Superior temporal gyrus (tissue), 1 donor: ENCODE measurements around the gene KNDC1.

ENCODE experiments used
- DNase-seq: peaks from one replicate; pipeline ENCODE4 v3.0.0-alpha.2; 2016; ENCODE audit errors: extremely low spot score

KNDC1 gene

DNA sequence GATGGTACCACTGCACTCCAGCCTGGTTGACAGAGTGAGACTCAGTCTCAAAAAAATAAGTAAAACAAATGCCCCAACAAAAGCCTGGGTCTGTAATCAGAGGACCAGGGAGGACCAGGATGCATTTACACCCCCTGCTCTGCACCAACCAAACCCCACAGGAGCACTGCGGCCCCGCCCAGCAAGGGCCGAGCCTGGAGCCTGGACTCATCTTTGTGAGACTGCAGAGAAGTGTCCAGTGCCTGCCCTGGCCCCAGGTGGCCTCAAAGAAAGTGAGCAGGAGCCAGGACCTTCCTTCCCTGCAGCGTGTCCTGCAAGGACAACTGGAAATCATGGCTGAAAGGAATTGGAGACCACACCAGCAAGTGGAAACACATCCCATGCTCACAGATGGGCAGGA lies 31.6 kb downstream of the KNDC1 start:
- DNase-seq, result no peak

DNA sequence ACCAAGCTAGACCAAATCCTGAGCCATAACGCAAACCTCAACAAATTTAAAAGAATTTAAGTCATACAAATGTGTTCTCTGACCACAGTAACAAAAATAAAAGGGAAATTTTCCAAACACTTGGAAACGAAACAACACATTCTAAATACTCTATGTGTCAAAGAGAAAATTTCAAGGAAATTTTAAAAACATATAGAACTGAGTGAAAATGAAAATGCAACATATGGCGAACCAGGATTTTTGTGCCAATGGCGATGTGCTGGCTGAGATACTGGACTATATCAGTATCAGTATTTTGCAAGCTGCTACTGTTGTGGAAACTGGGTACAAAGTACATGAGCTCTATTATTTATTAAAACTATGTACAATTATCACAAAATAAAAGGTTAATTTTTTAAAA lies 34.1 kb downstream of the KNDC1 start:
- DNase-seq, result peak; percentile 36

DNA sequence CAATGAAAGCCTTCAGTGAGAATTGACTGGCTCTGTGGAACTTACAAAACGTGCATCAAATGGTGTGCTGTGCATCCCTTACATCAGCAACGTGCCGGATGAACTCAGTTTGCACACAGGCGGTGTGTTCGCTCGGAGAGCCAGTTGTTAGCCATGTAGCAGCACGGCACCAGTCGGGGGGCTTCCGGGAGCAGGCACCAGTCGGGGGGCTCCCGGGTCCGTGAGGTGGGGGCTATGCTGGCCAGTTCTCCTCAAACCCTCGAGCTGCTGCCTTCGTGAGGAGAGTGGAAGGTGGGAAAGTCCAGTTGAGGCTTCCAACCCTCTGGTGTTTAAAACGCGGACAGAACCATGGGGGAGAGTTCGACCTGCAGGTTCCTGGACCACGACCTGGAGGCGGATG lies 35.1 kb downstream of the KNDC1 start:
- no peak for DNase-seq

DNA sequence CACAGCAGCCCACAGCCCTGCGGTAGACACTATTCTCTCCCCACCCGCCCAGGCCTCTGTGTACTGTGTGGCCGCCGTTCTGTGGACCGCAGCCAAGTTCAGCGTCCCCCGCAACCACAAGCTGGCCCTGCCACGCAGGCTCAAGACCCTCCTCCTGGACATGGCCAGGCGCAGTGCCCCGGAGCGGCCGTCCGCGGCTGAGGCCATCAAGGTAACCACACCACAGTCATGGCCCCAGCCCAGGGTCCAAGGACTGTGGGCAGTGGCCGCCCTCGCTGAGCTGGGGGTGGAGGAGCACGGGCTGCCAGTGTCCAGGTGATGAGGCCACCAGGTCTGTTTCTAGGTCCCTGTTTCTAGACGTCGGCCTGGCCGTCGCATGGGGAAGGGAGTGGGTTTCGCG lies 35.6 kb downstream of the KNDC1 start:
- DNase-seq, result no peak

DNA sequence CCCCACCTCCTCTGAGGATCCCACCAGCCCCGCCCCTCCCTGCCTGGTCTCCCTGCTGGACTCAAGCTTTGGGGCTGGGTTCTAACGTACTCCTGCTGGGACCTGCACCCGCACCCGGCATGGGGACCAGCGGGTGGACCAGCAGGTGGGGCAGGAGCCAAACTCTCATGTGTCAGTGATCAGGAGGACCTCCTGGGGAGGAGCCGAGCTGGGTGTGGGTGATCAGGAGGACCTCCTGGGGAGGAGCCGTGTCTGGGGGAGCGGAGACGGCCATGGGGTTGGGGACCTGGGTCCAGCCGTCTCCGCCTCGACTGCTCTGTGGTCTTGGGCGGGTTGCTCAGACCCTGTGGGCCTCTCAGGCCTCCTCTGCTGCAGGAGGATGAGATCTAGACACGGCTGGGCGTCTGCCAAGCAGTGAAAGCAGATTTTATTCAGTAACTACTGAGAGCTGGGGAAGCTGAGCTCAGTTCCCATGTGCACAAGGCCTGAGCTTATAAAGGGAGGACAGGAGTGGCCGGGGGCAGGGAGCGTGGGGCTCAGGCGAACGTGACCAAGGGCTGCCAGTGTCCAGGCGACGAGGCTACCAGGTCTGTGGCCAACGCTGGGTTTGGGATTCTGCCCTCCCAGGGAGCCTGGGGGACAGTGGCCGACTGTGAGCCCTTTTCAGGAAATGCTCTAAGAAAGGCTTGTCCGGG lies 36.3 kb downstream of the KNDC1 start:
- no peak for DNase-seq

DNA sequence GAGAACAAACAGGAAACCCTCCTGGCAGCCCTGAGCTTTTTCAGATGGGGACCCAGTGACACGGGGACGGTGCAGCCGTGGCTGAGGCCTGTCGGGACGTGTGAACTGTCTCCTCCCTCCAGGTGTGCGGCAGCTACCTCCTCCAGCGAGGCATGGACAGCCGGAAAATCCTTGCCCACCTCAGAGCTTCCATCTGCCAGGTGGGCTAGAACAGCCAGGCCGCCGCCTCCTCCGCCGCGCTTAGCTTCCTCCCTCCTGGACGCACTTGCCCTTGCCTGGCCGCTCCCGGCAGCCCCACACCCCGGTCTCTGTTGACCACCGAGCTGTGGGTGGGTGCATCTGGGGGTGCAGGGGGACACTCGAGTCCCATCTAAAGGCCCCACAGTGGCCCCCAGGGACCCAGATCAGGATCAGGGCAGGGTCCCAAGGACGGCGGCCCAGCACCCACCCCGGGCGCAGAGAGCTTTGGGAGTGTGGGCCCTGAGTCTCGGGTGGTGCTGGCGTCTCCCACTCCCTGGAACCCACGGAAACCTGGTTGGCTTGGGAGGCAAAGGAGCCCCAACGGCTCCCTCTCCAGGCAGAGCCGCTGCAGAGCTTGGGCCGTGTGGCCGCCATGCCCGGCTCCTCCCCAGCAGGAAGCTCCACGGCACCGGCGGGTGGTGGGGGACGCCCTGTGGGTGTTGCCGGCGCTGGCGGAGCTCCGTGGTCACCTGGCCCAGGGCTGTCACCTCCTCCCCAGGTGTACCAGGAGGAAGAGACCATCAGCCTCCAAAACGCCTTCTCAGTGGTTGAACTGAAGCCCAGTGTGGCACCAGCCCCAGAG lies 37.1 kb downstream of the KNDC1 start:
- DNase-seq, result no peak

DNA sequence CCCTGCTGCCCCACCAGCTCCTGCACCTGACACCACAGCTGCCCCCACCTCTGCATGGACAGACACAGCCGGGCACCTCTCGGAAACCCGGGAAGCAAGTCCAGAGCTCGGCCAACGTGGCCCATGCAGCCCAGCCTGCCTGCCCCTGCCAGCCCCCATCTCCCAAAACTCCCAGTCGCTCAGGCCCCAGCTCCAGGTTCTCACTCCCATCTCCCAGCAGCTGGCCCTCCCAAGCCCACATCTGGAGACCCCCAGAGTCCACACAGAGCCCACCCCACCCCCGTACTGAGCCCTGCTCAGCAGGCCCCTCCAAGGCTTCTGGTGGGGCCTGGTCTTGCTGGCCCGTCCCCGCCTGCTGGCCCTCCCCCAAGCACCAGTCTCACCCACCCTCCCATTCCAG lies 37.8 kb downstream of the KNDC1 start:
- no peak for DNase-seq

DNA sequence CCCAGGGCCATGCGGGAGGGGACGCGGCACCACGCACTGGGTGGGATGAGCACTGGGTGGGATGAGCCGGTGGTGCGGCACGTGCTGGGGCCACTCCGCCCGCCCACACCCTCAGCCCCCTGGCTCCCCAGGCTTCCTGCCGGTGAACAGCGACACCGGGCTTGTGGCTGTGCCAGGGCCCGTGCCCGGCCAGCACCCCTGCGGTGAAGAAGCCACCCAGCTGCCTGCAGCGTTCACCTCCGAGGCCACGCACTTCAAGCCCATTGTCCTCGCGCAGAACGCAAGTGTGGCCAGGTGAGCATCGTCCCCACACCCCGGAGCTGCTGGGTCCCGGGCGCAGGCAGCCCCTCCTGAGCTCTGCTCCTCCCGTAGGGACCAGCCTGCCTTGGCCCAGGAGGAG lies 38.2 kb downstream of the KNDC1 start:
- no peak for DNase-seq

DNA sequence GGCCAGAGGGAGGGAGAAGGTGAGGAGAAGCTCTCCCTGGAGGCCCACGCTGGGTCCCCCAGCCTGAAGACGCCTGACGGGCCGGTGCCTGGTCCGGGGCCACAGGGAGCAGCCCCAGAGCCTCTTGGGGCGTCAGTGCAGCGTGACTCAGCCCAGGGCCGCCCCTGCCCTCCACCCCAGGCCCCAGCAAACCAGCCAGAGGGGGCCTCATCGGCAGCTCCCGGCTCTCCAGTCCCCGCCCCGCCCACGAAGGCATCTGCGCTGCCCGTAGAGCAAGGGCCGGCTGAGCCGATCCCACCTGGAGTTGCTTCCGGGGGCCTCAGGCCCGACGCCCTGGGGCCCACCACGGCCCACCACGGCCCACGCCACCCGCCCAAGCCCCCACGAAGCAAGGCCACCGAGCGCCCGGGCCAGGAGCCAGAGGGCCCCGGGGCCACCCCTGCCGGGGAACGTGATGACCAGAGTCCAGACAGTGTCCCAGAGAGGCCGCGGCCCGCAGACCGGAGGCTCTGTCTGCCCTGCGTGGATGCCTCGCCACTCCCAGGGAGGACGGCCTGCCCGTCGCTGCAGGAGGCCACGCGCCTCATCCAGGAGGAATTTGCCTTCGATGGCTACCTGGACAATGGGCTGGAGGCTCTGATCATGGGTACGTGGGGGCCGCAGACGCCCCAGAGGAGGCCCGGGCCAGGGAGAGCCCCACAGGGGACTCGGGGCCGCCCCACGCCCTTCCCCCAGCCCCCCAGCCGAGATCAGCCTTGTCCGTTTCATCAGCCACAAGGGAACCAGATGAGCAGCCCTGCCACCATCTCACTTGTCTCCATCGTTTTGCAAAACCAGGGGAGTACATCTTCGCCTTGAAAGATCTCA lies 38.8 kb downstream of the KNDC1 start:
- no peak for DNase-seq

DNA sequence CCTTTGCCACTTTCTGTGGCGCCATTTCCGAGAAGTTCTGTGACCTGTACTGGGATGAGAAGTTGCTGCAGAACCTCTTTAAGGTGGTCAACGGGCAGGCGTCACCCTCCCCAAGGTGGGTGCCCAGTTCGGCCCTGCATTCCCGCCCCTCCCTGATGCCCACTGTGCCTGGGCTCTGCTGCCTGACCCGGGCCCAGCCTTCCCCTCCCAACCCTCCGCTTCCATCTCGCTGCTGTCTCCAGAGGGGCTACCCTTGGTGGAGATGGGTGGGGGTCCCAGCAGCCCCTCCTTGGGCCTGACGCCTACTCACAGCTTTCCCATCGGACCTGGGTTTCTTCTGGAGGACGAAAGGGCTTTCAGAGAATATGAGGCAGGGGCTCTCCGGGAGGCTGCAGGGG lies 39.5 kb downstream of the KNDC1 start:
- no peak for DNase-seq

DNA sequence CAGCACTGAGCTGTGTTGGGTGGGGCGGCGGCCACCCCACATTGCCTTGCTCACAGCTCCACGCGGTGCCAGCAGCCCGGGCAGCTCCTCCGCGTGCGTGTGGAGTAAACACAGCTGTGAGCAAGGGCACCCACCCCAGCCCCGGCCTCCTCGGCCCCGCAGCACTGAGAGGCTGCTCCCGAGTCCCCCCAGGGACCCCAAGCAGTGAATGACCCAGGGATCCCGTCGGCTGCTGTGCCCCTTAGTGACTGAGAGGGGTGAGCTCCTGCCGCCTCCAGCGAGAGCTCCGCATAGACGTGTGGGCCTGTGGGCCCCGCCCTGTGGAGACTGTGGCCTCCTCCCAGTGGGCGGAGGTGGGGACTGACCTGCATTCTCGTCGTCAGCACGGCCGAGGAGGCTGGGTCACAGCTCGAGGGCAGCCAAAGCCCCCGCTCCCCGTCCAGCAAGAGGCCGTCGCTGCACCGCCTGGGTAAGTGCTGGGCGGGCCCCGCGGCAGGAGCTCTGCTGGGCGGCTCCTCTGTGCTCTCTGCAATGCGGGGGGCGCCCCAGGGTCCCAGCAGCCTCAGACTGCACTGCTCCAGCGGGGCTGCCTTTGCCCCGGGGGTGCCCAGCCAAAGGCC lies 40.1 kb downstream of the KNDC1 start:
- DNase-seq, result no peak

DNA sequence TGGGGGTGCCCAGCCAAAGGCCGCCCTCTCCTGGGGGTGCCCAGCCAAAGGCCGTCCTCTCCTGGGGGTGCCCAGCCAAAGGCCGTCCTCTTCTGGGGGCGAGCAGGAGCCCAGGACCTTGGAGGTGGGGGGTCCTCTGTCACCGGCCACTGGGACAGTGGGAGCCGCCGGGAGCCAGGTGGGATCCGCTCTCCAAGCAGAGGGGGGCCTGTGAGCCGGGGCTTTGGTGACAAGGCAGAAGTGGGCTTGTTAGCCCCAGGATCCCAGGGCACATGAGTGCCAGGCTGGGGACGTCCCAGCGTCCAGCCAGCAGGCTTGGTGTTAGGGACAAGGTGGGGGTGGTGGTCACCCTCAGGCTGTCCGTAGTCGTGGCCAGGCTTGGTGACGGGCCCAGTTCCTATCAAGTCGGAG lies 40.6 kb downstream of the KNDC1 start:
- no peak for DNase-seq

DNA sequence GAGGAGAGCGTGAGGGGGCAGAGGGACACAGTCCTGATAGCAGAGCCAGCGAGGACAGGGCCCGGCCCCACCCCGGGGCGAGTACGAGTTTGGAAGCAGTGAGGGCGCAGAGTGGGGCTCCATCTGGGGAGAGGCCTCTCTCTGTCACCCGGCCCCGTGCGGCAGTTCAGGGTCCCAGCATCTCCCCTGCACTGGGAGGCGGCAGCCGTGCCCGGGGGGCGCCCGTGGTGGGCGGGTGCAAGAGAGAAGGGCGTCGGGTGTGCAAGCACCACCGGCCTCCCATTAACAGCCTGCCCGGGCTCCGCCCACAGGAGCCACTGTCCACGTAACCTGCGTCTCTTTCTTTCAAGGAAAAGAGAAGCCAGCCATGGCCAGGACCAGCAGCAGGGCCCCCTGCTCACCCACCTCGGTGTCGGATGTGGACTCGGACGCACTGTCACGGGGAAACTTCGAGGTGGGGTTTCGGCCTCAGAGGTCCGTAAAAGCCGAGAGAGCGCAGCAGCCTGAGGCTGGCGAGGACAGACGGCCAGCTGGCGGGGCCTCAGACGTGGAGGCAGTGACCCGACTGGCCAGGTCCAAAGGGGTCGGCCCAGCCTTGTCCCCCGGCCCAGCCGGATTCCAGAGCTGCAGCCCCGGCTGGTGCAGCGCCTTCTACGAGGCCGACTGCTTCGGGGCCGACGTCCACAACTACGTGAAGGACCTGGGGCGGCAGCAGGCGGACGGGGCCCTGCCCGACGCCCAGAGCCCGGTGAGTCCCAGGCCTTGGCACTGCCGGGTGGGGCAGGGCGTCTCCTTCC lies 41.3 kb downstream of the KNDC1 start:
- no peak for DNase-seq

DNA sequence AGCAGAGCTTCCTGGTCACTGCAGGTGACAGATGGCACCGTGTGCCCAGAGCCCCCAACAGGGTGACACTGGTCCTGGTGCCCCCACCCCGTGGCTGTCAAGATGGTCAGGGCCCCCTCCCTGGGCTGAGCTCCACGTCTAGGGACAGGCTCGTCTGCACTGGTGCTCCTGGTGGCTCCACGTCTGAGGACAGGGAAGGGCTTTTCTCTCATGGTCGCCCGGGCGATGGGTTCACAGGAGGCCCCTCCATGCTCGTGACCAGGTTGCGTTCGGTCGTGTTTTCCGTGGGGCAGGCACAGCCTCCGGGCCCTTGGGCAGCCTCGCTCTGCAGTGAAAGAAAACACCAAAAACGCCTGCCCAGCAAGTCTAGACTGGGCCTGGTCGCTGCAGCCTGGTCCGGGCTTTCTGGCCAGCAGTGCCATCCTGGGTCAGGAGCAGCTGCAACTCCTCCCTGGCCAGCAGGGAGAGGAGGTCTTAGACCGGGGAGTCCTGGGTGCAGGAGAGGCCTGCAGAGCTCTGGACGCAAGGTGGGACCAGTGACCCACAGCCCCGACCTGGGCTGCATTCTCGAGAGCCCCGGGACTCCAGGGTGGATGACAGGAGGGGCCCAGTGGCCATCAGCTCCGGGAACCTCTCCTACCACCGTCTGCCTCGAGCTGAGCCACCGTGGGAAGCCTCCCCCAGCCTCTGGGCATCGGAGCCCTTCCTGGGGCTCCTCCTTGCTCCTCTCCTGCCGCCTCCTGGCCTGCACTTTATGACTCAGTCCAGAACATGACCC lies 42.1 kb downstream of the KNDC1 start:
- no peak for DNase-seq

DNA sequence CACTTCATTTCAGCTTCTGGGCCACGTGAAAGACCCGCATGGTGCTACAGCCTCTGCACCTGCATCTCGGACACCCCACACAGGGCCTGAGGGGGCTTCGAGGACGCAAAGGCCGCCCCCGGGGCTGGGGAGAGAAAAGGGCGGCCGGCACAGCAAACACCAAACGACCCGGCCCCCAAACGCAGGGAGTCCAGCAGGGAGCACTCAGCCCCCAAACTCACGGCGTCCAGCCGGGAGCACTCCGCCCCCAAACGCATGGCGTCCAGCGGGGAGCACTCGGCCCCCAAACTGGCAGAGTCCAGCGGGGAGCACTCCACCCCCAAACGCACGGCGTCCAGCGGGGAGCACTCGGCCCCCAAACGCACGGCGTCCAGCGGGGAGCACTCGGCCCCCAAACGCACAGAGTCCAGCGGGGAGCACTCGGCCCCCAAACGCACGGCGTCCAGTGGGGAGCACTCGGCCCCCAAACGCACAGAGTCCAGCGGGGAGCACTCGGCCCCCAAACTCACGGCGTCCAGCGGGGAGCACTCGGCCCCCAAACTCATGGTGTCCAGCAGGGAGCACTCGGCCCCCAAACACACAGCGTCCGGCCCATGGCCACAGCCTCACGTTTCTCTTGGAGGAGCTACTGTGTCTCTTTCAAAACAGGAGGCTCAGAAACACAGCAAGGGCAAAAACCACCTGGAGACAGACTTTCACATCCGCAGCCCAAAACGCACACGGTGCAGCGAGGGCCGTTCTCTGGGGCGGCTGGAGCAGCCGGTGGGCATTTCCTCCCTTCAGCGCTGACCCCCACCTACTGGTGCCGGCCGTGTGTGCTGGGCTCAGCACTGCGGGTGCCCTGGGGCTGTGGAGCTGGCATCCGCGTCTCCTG lies 43.0 kb downstream of the KNDC1 start:
- no peak for DNase-seq

DNA sequence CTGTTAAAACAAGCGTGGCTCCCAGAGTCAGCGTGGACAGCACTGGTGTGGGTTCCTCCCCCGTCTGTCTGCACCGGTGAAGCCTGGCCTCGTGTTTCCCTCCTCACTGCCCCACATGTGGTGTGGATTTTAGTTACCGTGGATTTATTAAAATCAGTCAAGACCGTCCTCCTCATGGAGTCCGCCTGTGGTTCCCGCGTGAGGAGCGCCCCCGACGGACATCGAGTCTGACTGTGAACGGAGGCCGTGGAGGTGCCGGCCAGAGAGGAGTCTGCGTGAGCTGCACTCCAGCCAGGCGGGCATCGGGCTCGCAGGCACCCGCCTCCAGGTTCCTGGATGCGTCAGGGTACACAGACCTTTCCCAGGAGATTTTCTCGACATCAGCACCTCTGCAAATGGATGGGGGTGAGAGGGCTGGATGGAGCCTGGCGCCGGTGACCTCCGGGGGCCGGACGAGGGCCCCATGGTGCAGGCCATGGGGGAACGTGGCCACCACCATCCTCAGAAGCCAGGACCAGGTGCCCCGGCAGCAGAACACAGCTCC lies 43.7 kb downstream of the KNDC1 start:
- DNase-seq, result no peak

DNA sequence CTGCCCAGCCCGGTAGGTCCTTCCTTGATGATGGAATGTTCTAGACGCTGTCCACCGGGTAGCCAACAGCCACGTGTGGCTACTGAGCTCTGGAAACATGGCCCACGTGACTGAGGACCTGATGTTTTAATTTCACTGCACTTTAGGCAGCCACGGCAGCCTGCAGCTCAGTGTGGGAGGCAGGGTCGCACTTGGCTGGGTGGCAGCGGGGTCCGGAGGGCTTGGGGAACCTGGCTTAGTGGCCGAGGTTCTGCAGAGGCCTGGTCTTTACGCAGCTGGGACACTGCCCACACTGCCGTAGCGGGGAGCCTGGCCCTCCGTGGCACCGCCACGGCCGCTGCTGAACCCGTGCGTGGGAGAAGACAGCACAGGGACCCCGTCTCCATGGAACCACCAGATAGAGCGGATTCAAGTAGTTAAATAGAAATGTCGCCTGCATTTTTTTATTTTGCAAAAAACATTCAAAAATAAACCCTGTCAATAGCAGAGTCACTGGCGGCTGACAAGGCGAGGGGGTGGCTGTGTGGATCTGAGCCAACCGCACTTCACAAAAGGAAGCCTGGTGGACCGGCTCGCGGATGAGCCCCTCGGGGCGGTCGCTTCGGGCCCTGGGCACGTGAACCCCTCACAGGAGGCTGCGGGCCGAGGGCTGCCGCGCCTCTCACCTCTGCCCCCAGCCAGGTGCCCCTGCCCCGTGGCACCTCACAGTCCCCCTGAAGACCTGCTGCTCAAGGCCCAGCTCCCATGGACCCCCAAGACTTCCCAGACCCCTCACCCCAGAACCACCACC lies 44.4 kb downstream of the KNDC1 start:
- no peak for DNase-seq

DNA sequence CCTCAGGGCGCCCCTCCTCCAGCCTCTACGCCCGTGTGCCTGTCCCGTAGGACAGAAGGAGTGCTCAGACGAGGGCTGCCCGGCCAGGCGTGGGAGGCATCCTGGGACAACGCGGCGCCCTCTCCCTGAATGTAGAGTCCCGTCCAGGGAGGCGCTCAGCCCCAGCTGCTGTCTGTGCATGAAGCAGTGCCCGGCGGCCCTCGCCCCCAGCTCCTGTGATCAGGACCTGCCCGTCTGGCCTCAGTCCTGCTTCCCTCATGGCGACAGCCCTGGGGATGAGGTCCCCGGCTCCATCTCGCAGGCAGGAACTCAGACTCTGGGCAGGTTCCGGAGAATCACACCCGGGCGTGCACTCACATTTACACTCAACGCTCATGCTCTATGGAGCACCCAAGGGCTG lies 45.1 kb downstream of the KNDC1 start:
- DNase-seq, result no peak
